Smooth muscle cell of the umbilical artery (primary cell): ENCODE data around the gene FRMPD2. TPM values are rescaled to one million over a fixed set of nuclear protein-coding genes. Genes with fewer than 3 reads are reported as not detected.

Experiments
- total RNA-seq: library from RNA; depleted of rRNA; stranded (reverse); fragments of >200 nt; gene quantifications from 2 replicates; pipeline ENCODE4 v1.2.3, GENCODE V29; 2014

Gene FRMPD2, protein sequence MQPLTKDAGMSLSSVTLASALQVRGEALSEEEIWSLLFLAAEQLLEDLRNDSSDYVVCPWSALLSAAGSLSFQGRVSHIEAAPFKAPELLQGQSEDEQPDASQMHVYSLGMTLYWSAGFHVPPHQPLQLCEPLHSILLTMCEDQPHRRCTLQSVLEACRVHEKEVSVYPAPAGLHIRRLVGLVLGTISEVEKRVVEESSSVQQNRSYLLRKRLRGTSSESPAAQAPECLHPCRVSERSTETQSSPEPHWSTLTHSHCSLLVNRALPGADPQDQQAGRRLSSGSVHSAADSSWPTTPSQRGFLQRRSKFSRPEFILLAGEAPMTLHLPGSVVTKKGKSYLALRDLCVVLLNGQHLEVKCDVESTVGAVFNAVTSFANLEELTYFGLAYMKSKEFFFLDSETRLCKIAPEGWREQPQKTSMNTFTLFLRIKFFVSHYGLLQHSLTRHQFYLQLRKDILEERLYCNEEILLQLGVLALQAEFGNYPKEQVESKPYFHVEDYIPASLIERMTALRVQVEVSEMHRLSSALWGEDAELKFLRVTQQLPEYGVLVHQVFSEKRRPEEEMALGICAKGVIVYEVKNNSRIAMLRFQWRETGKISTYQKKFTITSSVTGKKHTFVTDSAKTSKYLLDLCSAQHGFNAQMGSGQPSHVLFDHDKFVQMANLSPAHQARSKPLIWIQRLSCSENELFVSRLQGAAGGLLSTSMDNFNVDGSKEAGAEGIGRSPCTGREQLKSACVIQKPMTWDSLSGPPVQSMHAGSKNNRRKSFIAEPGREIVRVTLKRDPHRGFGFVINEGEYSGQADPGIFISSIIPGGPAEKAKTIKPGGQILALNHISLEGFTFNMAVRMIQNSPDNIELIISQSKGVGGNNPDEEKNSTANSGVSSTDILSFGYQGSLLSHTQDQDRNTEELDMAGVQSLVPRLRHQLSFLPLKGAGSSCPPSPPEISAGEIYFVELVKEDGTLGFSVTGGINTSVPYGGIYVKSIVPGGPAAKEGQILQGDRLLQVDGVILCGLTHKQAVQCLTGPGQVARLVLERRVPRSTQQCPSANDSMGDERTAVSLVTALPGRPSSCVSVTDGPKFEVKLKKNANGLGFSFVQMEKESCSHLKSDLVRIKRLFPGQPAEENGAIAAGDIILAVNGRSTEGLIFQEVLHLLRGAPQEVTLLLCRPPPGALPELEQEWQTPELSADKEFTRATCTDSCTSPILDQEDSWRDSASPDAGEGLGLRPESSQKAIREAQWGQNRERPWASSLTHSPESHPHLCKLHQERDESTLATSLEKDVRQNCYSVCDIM (N-terminal part only)
- total RNA-seq, result 0.09 TPM in 1 of 2 replicates, not detected in the other

DNA sequence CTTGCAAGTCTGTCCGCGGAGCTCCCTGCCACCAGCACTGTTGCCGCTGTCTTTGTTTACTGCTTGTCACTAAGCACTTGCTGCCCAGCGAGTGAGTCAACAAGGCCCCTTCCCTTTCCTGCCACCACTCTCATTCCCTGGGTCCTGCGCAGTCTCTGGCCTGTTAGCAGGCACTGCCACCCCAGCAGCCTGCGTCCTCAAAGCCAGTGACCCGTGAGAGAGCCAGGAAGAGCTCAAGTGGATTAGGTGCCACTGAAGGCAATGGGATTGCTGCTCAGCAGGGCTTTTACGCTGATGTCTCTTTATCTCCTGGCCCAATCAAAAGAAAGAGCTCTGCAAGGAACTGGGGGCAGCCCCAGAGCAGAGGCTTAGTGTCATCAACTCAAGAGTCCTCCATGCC, at the start of gene FRMPD2:
FRMPD2 (minus strand) TSS at position 61 of the 400 bp plus-strand sequence. CDS start 129 bp downstream, outside the sequence.

DNA sequence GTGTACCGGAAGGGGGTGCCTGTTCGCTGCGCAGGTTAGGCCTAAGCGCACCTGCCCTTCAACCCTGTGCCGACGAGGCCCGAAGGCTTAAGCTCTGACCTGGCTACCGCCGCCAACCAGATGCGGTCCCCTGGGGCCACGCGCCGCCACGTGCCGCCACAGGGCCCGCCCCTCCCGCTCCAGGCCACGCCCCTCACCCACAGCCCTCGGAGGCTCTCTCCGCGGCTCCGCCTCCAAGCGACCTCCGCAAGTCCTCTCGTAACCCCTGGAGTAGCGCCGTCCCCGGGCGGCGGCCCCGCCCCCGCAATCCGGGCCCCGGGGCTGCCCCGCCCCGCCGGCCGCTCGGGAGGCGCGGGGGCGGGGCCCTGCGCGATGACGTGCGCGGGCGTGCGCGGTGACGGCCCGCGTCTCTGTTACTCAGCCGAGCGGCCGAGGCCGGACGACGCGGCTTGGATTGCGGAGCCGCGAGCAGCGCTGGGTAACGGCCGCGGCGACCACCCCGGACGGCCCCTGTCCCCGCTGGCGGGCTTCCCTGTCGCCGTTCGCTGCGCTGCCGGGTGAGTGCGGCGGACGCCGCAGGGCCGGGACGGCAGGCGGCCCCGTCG, 31.9 kb upstream of the FRMPD2 start, which contains the start of gene MAPK8:
MAPK8 (plus strand) TSS at position 413 of the 605 bp plus-strand sequence. CDS start 94,984 bp downstream, outside the sequence.

Other genes with a start within 250 kb of the FRMPD2 start
- 66.5 and 97.1 TPM in 2 replicates for gene MAPK8, start 32.0 kb upstream of the FRMPD2 start, total RNA-seq